HG03432 (cell line): ENCODE results near the gene PIGX.
"Not testable (repeated sequence)": the region's sequence is repeated elsewhere in the genome, so short reads cannot be mapped to it uniquely, and the experiment has no call there.

Experiments
- ATAC-seq: cut with Tn5 transposase; IDR thresholded peaks from one replicate; pipeline ENCODE4 v1.9.1; 2021; ENCODE audit warnings: mild to moderate bottlenecking, moderate library complexity; ENCODE audit not compliant: unreplicated experiment

The PIGX gene

DNA sequence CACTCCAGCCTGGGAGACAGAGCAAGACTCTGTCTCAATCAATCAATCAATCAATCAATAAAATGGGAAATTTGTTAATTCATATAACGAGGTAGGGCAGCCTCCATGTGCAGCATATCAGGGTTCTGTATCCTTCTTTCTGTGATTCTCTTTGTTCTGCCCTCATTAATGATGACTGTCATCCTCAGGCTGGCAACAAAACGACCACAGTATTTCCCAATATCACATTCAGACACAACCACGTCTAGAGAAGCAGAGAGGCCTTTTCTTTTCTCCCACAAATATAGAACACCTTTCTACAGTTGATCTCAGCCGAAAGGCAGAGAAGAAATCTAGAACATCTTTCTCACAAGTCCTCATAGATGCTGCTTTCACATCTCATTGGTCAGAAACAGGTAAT is 11.4 kb upstream of the PIGX start:
- no peak for ATAC-seq

DNA sequence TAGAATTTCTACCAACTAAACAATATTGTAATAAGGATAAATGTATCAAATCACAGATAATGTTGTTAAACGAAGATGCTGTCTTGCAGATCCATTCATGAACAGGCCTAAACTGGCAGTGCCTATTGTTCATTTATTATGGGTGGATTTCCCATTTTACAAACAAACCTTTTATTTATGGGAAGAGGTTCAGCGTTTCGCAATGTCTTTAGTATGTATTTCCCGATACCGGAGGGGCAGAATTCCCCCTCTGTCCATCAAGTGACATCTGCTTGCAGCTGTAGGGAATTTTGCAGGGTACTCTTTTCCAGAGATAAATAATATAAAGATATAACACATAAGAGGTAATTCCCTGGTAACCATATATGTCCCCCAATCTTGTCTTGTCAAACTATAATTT is 5.8 kb upstream of the PIGX start:
- no peak for ATAC-seq

DNA sequence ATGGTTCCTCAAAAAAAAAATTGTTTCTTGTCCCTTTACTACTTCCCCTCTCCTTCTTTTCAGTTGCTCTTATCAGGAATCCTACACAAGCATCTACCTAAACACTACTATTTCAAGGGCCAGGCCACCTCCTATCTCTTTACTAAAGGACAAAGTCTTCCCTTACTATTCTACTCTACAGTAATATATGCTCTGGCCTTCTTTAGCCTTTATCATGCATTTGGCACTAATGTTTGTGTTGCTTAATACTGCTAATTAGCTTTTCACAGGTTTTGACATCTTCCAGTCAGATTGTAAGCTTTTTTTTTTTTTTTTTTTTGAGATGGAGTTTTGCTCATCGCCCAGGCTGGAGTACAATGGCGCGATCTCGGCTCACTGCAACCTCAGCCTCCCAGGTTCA is 5.4 kb upstream of the PIGX start:
- no peak for ATAC-seq

DNA sequence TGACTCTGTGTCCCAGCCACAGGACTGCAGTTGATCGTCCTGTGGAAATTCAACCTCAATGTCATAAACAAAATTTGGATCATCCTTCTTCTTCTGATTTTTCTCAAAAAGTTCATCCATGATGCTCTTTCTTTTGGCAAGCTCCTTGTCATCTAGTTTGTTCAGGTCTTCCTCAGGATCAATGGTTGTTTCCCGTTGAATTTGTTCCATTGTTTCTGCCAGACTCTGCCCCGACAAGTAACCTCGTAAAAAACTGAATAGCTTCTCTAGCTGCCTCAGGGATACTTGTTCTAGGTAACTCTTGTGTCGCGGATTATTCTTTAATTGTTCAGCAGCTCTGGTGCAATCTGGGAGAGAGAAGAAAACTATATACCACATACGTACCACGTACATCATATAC is 4.6 kb upstream of the PIGX start:
- no peak for ATAC-seq

DNA sequence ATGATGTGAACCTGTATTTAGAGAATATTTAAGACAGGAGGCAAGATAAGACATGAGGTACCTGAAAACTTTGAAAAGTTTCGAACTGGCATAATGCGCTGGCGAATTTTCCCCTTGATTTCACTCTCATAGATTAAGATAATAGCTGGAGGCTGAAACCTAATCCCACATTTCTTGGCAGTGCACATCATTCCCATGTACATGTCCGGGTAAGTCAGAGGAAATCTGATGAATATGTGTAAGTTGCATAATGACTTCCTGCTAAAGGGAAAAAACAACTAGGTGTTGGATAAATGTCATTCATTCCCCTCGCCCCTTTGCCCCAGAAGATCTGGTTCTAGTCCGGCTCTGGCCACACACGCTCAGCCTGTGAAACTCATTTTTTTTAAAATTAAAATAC is 3.7 kb upstream of the PIGX start:
- no peak for ATAC-seq

DNA sequence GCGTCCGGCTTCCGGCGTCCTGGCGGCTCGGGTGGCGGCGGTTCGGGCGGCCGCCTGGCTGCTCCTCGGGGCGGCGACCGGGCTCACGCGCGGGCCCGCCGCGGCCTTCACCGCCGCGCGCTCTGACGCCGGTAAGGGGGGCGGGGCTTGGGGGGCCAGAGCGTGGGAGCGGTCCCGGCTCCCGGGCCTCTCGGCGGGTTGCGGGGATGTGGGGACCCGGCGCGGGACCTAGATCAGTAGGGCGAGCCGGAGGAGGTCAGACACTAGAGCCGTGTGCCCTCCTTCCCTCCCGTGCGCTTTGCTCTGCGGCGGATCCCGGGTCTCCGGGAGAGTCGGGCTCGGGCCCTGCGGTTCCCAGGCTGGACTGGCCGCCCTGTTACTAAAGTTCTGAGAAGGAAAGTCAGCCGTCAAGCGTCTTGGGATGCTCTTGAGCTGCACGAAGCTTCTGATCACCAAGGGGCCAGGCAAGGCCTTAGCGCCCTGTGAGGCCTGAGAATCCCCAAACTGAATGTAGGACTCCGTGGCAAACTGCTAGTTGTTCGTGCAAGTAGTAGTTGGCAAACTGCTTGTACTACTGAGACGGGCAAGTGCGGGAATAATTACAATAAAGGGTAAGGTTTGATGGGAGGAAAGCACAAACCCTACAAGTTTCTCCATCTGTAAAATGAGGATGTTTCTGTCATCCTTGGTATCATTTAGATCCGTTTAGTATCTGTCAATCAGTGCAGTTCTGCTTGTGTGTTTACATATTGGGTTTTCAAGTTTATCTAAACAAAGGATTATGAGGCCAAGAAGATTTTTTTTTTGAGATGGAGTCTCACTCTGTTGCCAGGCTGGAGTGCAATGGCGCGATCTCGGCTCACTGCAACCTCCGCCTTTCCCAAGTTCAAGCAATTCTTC is 587 bp downstream of the PIGX start:
- ATAC-seq, result peak; percentile 56

DNA sequence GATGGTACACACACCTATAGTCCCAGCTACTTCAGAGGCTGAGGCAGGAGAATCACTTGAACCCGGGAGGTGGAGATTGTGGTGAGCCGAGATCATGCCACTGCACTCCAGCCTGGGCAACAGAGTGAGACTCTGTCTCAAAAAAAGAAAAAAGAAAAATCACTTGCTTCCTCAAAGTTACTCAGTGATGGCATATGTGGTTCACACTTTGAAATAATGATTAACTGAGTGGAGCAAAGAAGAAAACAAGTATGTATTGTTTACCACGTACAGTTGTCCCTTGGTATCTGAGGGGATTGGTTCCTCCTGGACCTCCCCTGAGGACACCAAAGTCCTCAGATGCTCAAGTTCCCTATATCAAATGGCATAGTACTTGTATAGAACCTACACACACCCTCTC is 5.0 kb downstream of the PIGX start:
- not testable (repeated sequence) for ATAC-seq

DNA sequence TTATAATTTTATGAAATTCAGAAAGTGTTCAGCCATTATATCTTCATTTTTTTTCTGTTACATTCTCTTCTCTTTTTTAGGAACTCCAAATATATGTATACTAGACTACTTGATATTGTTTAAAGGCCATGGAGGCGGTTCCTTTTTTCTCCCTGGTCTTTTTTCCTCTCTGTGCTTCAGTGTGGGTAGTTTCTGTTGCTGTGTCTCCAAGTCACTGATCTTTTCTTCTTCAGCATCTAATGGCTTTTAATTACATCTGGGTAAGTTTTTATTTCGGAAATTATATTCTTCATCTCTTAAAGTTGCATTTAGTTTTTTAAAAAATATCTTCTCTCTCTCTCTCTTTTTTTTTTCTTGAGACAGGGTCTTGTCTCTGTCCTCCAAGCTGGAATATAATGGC is 8.9 kb downstream of the PIGX start:
- ATAC-seq, result no peak

DNA sequence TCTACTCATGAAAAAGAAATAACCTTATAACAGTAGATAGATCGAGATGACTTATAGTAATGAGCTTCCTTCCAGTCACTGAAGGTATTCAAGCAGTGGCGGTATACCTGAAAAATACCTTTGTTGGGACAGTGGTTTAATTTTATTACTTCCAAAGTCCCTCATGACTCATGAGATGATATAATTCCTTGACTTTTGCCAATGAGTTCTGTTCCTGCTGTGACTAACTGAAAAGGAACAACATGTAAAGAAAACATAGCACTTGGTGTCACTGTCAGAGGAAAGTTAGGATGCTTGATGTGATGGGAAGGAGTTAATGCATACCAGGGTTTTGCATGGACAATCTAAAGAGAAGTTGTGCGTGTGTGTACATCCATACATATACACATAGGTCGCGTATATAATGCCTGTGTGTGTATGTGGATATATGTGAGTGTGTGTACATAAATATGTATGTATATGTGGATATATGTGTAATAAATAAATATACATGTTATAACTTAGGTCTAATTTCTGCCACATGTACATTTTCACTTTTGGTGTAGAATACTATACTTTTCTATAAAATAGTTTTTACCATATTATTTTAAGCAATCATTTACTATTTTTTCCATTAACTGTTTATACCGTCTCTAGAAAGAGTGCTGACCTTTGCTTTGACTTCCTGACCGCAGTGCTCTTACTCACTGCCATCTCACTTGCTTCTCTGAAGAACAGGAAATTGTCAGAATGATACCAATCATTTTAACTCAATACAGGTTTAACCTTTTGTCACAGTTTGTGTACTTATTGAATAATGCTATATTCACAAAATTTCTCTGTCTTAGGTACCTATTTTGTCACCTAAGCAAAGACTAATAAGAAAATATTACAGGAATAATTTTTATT is 14.9 kb downstream of the PIGX start:
- no peak for ATAC-seq

DNA sequence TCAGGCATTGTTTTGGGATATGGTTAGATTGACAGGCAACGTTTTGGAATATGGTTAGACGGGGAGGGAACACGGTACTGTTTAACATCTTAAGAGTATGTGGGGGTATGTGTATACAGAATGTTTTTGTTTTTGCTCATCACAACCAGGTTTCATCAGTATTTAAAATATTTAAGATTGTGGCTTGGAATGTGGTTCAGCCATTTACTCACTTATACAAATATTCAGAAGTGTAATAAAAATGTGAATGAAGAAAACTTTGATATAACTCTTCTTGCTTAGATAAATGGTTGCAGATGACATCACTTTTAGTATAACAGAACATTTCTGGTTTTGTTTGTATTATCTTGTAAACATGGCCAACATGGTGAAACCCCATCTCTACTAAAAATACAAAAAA is 23.6 kb downstream of the PIGX start:
- ATAC-seq, result no peak

DNA sequence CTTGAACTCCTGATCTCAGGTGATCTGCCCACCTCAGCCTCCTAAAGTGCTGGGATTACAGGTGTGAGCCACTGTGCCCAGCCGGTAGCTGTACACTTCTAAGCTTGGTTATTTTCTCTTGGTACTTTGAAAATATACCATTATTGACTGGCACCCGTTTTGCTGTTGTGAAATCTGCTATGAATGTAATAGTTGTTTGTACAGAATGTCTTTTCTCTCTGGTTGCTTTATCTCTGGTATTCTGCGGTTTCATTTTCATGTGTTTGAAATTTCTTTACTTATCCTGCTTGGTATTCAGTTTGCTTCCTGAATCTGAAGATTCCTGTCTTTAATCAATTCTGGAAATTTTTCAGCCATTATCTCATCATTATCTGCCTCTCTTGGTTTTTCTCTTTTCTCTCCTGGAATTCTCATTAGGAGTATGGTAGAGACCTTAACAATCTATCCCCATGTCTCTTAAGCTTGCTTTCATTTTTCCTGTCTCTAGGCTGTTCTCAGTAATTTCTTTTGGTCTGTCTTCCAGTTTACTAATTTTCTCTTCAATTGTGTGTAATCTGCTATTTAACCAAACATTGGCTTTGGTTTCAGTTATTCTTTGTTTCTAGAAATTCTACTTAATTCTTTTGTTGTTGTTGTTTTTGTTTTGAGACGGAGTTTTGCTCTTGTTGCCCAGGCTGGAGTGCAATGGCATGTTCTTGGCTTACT is 24.6 kb downstream of the PIGX start:
- ATAC-seq, result no peak

DNA sequence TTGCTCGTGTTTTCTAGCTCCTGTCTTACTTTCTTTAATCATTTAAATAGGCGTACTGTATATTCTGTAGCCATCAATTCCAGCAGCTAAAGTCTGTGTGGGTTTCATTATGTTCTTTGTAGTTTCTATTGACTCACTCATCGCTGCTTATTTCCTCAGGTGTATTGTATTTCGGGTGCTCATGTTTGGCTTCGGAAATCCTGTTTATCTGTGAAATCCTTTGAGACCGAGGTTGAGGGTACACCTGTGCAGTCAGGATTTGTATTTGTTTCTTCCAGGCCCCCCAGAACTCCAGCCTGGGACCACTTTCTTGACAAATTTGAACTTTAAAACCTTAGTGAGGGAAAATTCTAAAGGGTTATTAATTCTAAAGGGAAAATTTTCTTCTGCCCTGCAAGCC is 25.5 kb downstream of the PIGX start:
- no peak for ATAC-seq

DNA sequence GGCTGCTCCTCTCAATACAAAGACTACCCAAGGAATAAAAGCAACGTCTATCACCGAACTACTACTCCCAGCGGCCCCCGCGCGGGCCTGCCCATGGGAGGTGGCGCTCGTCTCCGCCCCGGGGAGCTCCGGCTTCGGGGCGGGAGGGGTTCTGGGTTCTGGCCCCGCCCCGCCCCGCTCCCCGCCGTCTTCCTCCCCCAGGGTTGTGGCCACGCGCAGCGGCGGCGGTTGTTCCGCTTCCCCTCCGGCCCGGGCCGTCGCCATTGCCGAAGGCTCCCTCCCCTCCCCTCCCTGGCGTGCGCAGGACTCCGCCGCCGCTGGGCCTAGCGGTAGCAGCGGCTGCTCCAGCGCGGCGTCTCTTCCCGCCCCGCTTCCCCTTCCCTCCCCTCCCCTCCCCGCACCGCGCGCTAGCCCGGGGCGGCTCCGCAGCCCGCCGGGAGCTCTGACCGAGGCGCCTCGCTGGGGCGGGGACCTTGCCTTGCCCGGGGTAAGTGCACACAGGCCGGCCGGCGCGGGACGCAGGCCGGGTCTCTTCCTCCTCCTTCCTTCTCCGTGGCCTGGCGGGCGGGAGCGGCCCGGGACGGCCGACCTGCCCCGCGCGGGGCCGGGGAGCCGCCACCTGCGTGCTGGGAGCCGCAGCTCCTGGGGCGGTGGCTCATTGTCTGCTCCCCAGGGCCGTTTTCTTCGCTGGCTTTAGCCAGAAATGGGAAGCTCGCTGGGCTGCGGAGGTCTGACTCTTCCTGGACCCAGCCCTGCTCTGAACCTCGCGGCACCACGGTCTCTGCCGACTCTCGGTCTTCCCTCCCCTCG is 27.7 kb downstream of the PIGX start, which contains the start of gene PAK2:
PAK2 (plus strand) TSS at position 187 of the 810 bp plus-strand sequence. CDS start 42,790 bp downstream, outside the sequence.
- peak; percentile 91 for ATAC-seq

DNA sequence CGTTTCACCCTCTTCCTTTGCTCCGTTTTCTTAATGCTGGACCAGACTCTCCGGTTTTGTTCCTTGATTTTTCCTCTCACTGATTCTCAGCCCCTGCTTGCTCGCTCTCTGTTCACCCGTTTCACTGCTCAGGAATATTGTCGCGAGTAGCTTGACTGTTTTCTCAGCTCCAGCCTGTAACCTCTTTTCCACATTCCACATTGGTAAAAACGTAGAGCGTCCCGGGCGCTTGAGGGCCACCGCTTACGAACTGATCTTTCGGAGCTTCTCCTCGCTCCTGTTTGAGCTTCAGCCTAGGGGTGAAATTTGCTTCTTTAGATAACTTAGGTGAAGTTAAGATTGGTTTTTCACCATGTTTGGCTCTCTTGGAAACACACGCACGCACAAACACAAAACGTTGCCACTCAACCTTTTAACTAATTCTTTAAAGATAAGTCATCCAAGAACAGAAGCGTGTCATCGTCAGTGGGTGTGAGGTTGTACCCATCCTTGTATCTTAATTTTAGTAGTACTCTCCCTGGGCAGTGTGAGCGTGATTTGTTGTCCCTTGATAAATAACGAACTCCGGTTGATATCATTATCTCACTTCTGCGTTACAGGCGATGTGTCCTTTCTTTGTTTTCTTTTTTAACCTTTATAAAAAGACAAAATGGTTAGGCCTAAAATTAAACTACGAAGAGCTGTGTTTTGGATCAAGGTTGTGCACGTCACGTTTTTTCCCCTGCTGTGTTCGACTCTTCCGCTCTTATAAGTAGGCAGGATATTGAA is 28.5 kb downstream of the PIGX start:
- no peak for ATAC-seq

DNA sequence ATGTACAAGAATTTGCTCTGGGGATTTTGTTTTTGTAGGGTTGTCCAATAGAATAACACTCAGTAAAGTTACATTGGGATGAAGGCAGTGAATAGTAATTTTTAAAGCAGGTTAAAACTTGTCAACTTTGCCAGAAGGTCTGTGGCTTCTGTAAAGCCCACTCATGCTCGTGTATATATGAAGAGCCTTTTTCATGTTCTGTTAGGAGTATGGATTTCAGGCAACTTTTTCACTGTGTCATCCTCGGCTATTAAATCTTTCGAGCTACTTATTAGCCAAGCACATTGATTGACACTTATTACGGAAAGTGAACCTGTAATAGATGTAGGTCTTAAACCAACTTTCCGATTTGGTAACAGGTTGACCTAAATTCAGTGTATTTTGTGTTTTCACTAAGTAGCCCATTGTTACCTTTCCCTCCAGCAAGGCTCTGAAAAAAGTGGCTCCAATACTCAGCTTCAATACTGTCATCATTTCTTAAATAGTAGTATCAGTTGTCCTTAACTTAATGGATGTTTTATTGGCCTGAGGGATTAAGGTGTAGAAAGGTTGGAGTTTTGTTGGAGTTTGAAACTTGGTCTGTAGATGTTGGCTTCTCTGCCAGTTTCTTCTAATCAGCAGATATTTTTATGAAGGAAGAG is 29.2 kb downstream of the PIGX start:
- ATAC-seq, result no peak

DNA sequence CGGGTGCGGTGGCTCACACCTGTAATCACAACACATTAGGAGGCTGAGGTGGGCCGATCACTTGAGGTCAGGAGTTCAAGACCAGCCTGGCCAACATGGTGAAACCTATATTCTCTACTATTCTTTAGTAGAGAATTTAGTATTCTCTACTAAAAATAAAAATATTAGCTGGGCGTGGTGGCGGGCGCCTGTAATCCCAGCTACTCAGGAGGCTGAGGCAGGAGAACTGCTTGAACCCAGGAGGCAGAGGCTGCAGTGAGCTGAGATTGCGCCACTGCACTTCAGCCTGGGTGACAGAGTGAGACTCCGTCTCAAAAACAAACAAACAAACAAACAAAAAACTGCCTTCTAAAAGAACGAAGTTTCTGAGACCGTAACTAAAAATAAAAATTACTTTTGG is 31.4 kb downstream of the PIGX start:
- ATAC-seq, result not testable (repeated sequence)

DNA sequence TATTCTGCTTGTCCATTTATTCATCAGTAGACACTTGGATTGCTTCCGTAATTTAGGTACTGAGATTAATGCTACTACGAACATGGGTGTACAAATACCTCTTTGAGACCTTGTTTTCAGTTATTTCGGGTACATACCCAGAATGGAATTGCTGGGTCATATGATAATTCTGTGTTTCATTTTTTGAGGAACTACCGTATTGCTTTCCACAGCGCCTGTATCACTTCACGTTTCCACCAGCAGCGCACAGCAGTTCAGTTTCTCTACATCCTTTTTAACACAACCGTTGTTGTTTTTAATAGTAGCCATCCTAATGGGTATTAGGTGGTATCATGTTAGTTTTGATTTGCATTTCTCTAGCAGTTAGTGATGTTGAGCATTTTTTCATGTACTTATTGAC is 36.9 kb downstream of the PIGX start:
- ATAC-seq, result no peak

DNA sequence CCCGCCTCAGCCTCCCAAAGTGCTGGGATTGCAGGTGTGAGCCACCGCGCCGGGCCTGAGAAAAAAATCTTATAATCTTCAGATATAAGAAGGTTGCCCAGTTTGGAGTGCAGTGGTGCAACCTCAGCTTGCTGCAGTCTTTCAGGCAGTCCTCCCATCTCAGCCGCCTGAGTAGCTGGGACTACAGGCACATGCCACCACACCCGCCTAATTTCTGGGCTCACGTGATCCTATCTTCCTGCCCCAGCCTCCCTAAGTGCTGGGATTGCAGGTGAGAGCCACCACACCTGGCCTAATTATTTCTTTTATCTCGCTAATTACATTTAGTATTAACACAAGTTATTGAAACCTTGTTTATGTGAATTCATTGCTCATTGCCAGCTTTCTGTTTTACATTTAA is 41.0 kb downstream of the PIGX start:
- no peak for ATAC-seq
